Breast epithelium (tissue), 3 donors: ENCODE results near the gene STIMATE.

Experiments used
- POLR2A ChIP-seq: fragments of 450-650 bp; IDR thresholded peaks from one replicate; pipeline ENCODE4 v1.6.1; 2016; ENCODE audit warnings: antibody characterized with exemption, mild to moderate bottlenecking, moderate library complexity
- POLR2AphosphoS5 ChIP-seq, 3 donors: sonication (generic); formaldehyde crosslinking; IDR thresholded peaks; one replicate each; pipeline ENCODE4 v1.6.1; 2017; ENCODE audit warnings: antibody characterized with exemption in 3 of 3
- TF ChIP-seq, protein P1 (sequence below), 3 donors: fragments of 450-650 bp; IDR thresholded peaks; one replicate each; pipeline ENCODE4 v1.5.1; 2016 to 2017; ENCODE audit warnings: antibody characterized with exemption in 3 of 3, mild to moderate bottlenecking in 3 of 3, moderate library complexity in 3 of 3

DNA sequence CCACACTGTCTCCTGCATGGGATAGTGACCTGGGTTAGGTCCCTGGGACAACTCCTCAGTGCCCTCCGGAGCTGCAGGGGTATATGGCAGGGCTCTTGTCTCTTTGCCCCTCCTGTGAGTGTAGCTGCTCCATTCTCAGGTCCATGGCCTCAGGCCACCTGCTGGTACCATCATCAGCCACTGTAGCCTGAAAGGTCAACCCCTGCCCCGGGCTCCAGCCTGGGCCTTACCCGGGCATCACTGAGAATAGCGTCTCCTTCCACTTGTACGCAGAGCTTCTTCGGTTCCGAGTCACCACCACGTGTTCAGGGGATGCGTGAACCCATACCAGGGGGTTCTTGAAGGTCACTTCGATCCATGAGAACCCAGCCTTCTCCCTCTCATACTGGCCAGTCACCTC lies 80.7 kb downstream of the STIMATE start:
- TF ChIP-seq, protein P1, sequence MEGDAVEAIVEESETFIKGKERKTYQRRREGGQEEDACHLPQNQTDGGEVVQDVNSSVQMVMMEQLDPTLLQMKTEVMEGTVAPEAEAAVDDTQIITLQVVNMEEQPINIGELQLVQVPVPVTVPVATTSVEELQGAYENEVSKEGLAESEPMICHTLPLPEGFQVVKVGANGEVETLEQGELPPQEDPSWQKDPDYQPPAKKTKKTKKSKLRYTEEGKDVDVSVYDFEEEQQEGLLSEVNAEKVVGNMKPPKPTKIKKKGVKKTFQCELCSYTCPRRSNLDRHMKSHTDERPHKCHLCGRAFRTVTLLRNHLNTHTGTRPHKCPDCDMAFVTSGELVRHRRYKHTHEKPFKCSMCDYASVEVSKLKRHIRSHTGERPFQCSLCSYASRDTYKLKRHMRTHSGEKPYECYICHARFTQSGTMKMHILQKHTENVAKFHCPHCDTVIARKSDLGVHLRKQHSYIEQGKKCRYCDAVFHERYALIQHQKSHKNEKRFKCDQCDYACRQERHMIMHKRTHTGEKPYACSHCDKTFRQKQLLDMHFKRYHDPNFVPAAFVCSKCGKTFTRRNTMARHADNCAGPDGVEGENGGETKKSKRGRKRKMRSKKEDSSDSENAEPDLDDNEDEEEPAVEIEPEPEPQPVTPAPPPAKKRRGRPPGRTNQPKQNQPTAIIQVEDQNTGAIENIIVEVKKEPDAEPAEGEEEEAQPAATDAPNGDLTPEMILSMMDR (IDR thresholded peaks at IDR 0.05): no peak
- TF ChIP-seq POLR2A (no peak), POLR2AphosphoS5 (IDR thresholded peaks at IDR 0.05) (no peak)
